HG03342 (cell line): ENCODE data around the gene UBASH3B.
A peak's percentile ranks its signal among the peaks of the same experiment; 100 is the strongest.

ENCODE experiments used
- ATAC-seq: cut with Tn5 transposase; IDR thresholded peaks from one replicate; pipeline ENCODE4 v1.9.1; 2021; ENCODE audit warnings: mild to moderate bottlenecking, moderate library complexity; ENCODE audit not compliant: unreplicated experiment

The UBASH3B gene

DNA sequence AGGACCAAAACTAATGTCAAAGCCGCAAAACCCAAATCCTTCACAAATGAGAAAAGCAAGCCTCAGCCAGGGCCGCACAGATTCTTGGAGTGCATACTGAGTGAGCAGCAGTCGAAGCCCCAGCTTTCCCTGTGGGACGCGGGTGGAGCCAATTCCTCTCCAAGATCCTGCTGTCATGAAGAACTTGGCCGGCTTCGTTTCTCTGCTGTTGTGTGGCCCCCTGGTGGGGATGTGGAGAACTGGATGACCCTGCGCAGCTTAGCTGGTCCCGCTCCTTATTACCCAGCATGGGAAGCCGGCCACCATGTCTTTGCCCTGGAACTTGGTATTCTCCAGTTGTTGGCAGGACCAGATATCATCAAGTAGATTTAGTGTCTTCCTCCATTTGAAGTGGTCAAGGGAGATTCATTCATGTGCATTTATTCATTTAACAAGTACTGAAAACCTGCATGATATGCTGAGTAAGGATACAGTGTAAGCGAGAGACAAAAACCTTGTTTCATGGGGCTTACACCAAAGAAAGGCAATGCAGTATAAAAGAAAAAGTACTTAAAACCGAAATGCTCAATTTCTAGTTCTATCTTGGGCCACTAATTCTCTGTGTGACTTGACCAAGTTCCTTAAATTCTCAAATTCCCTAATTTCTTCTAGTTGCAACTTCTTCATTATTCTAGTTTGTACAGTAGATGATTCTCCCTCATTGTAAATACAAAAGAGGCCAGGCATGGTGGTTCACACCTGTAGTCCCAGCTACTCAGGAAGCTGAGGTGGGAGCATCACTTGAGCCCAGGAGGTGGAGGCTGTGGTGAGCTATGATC lies 126.1 kb downstream of the UBASH3B start:
- ATAC-seq, result peak; percentile 89

DNA sequence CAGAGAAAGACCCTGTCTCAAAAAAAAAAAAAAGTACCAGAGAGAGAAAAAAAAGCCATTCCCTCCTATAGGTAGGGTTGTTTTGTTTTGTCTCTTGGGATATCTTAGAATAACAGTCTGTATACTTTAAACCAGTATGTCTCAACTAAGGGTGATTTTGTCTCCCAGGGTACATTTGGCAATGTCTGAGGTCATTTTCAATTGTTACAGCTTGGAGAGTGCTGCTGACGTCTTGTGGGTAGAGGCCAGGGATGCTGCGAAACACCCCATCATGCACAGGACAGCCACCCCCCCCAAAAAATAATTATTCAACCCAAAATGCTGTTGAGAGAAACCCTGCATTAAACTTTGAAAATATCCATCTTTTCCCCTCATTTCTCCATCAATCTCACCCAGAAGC lies 126.7 kb downstream of the UBASH3B start:
- ATAC-seq, result no peak

DNA sequence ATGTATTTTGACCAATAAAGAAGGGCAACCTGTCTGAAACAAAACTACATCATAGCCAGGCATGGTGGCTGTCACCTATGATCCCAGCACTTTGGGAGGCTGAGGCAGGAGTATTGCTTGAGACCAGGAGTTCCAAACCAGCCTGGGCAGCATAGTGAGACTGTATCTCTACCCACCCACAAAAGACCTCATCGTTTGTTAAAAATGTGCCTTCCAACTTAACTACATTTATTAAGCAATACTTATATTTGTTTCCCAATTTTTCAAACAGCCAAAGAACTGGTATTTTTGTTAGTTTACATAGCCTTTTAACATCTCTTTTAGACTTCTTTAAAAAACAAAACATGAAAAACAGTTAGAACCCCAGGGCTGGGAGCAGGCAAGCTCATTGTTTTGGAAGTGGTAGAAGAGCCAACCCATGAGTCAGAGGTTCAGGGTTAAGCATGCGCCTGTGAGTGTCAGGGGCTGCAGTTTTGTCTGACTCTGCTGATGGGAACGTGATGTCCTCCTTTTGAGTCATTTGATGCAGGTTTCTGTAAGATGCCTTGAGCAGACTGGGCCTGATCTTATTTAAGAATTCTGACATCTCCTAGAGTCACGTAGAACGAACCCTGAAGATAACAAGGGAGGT lies 128.9 kb downstream of the UBASH3B start:
- ATAC-seq, result no peak

DNA sequence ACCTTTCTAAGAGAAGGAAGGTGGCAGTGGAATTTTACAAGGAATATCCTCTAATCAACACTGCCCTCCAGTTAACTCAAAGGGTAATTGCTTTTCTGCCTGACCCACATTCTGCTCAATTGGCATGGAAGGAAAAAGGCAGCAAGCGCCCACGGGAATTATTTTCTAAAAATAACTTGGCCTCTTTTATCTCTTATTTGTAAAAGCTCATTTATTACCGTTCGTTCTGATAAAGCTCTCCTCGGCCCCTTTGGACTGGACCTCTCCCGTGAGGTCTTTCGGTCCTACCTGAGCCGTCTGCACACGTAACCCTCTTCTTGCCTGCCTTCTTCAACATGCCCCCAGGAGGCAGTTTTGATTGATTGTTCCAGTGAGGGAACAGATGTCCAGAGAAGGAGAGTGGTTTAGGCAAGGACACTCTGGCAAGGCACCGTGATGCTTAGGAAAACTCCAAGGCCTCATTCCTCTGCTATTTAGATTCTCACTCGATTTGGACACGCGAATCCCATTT lies 129.6 kb downstream of the UBASH3B start:
- no peak for ATAC-seq

DNA sequence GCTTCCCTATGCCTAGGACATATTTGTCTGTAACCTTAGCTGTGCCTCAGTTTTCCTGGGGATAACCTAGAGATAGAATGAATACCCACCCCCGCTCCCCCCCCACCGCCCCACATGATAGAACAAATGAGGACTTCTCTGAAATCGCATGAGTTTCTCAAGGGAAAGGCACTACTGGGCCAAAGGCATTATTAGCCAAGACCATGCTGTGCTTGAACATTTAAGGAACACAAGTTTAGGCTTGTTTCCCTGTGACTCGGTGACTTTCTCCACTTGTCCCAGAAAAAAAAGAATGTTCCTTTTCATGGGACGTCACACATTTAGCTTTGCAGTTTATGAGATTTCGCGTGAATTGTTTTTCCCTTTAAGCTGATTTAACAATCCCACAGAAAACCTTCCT lies 131.4 kb downstream of the UBASH3B start:
- no peak for ATAC-seq

DNA sequence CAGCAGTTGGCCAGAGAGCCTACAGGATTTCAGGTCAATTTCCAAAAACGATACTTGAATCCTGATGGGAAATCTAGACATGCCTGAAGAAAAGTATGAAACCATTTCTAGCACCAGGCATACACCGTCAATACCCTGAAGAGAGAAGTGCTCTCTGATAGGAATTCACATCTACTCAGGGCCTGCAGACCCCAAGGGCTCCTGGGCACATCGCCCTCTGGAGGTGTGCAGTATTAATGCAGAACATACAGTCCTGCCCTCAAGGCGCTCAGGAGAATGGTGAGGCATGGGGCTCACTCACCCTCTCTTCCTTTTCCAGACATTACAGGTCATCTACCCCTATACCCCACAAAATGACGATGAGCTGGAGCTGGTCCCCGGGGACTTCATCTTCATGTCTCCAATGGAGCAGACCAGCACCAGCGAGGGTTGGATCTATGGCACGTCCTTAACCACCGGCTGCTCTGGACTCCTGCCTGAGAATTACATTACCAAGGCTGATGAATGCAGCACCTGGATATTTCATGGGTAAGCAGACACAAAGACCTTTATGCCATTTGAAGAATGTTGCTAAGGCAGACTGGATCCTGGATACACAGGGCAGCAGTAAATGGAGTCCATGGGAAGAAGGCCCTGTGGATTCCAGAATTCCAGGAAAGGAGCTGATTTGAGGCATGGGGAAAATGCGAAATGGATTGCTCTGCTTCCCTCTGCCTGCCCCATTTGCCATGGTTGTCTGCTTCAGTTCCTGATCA lies 133.4 kb downstream of the UBASH3B start:
- ATAC-seq, result no peak

DNA sequence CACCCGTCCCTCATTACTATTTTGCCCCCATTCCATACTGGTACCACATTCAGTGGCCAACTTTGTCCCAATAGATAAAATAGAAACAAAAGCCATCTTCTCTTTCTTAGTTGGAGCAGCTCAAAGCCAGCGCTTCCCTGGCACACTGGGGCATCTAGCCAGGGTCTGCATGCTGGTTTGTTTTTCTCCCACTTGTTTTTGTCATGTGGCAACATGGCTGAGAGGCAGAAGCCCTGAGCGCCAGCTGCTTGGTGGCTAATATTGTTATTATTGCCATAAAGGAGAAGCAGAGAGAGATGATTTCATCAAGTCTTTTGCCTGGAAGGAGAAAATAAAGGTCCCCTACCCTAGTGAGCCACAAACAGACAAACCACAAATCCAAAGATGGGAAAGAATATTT lies 134.4 kb downstream of the UBASH3B start:
- ATAC-seq, result no peak

DNA sequence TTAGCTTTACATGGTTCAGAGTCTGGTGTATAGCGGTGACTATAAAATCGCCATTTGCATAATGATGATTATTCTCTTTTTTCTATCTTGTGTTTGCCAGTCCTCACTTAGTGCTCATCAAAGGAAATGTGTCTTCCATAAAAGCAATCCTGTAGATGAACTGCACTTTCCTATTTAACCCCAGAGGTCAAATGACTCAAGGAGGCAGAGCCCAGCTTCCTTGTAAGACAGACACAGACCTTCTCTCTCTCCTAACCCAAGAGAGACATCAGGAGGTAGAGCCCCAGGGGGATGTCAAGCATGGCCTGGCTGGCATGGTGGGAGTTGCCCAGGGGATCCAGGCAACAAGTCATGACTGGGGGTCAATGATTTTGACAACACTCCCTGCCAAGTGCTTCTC lies 135.9 kb downstream of the UBASH3B start:
- ATAC-seq, result no peak

DNA sequence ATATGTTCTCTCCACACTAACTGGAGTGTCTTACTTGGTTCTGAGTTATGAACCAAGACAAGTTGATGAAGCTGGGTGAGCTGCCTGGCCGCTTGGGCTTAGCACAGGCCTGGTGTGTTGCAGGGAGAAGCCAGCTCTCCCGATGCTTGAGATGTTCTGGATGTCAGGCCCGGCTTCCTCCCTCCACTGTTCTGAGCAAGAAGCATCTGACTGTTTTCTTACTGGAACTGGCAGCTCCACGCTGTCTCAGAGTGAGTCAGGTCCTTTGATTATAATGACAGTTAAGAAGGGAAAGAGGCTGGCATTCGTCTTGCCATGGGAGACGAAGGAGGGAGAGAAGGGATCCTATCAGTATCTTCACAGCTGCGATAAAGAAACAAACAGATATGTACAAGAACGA lies 136.3 kb downstream of the UBASH3B start:
- no peak for ATAC-seq

DNA sequence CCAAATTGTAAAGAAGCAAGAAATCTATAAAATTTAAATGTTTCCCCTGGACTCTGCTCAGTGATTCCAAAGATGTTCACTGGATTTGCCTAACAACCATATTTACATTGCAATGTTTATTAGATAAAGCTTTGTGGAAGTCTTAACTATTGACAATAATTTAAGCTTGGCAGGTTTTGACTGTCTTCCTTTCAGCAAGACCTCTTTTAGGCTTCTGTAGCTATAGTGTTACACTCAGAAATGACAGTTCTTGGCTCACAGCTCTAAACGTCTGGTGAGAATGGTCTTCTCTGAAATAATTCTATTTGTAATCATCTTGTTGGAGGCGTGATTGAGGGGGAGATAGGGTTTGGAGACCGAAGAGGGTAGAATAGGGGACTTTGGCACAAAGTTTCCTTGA lies 138.0 kb downstream of the UBASH3B start:
- ATAC-seq, result no peak

DNA sequence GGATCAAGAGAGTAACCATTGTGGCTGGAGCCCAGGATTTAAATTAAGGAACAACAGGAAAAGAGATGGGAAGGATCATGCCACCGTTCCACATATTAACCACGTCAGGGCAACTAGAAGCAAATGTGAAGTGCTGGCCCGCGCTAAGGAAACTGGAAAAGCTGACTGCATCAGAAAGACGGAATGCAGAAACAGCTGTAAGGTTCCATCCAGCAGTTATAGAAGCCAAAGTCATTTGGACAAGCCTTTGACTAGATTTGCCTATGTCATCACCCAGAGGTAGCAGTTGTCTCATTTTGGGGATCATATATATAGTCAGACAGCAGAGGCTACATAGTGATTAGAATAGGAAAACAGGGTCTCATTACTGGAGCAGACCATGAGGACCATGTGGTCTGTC lies 139.8 kb downstream of the UBASH3B start:
- no peak for ATAC-seq

DNA sequence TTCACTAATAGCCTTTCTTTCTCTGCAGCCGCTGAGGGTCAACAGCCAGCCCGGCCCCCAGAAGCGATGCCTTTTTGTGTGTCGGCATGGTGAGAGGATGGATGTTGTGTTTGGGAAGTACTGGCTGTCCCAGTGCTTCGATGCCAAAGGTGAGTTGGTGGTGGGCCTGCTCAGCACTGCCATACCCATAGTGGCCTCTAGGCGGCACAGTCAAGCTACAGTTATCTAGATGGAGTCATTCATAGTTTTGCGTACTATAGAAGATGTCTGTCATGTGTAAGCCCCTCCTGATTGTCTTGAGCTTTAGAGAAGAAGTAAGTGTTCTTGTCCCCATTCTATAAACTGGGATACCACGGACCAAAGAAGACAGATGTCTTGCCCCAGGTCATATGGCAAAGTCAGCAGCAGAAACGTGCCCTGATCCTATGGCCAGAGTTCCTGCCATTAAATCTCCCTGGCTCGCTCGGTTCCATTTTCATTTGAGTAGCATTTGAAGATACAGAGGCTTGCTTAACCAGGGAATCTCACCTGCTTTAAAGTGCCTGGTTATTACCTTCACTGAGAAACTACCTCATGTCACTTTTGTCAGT lies 140.7 kb downstream of the UBASH3B start:
- ATAC-seq, result peak; percentile 80

DNA sequence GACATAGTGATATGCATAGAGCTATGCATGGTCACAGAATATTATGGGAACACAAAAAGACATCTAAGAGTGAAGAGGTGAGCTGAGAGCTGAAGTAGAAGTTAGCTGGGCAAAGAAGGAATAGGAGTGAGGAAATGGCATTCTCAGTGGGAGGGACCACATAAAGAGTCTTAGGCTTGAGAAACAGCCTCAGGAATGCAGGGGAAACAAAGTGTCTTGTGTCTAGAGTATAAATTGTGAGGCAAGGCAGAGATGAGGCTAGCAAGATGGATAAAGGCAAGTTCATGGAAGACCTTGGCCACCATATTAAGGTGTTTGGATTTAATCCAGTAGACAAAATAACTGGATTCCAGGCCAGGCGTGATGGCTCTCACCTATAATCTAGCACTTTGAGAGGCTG lies 142.1 kb downstream of the UBASH3B start:
- no peak for ATAC-seq

DNA sequence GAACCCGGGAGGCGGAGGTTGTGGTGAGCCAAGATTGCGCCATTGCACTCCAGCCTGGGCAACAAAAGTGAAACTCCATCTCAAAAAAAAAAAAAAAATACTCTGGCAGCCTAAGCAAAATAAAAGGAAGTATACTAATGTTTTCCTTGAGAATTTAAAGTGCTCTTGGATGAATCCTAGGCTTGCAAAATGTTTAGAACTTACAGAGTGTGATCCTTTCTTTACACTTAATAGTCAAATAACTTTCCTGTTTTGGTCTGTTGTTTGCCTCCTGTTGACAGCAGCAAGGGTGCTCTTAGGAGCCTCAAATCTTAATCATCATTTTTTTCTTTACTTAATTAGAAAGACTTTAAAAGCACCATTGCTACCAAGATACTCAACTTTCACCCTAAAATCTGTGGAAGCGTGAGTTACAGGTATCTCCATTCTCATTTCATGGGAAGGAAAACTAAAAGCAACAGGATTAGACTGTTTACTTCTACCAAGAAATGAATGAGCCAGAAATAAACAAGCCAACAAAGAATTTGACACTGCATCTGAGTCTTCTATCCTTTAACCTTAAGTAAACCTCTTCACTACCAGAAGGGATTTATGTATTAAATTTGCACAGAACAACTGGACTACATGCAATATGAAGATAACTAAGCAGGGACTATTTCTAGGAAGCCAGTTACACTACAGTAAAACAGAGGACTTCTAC lies 144.0 kb downstream of the UBASH3B start:
- no peak for ATAC-seq

DNA sequence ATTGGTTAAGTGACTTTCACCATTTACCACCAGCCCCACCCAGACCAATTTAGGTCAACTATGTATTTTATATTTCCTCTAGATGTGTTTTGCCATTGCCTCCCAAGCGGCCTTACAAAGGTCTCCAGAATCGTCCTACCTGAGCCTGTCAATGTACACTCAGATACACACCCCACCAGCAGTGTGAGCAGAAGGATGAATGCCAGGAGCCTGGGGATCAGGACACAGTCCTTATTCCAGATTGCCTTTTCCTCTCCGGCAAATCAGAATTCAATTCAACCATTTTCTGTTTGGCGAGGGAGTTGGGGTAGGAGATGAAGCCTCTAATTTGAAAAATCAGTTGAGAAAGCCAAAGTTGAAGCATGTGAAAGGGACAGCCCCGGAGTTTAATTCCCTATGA lies 147.4 kb downstream of the UBASH3B start:
- ATAC-seq, result no peak

DNA sequence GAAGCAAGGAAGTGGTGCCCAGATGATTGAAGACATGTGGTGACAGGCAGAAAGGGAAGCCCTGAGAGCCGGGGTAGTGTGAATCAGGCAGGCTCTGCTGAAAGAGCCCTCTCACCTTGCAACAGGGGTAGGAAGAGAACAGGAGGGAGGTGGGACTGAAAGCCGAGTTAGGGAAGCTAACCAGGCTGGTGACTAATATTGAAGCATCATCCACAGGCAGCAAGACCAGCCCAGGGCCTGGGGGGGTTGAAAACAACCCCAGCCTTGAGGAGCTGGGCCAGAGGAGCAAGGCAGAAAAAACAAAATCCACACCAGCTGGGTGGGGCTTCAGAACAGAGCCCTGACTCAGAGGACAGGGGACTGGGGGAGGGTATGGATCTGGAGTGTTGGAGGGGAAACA lies 147.8 kb downstream of the UBASH3B start:
- no peak for ATAC-seq

DNA sequence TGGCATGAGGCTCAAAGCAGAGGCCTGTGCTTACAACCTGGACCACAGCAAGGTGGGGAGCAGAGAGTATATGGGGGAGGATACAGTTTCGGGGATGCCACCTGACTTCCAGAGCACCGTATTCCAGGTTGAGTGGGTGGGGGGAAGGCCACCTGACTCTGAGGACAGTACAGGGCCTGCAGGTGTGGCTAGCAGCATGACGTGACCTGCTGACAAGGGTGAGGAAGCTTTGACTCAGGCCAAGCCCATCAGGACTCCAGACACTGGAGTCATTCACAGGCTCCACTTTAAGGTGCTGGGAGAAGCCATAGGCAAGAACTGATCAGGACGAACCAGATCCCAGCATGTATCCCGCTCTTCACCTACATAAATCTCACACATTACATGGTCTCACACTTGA lies 148.2 kb downstream of the UBASH3B start:
- no peak for ATAC-seq

DNA sequence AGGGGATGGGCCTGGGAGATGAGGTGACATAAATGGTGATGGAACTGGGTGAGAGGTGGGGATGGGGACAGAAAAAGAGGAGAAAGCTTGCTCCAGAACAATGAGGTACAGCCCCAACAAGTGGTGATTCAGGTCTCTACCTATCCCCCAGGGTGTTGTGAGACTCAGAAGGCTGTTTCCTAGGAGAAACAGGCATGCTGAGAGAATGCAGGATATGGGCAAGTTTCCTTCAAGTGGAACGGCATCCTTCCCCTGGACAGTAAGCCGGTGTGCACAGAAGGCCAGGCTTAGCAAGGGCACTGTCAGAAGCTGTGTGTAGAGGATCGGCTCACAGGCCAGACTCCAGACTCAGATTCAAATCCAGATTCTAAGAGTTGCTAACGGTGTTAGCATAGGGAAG lies 148.6 kb downstream of the UBASH3B start:
- ATAC-seq, result no peak

DNA sequence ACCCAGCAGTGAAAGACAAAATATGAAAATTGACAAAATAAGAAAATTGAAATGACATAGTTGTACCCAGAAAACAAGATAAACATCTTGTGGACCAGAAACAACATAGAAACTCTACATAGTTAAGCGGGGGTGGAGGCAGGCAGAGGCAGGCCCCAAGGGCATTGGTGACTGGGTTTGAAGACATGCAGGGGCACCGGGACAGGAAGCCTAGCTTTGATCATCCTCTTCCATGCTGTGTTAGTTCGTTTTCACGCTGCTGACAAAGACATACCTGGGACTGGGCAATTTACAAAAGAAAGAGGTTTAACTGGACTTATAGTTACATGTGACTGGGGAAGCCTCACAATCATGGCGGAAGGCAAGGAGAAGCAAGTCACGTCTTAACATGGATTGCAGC lies 149.3 kb downstream of the UBASH3B start:
- ATAC-seq, result no peak

DNA sequence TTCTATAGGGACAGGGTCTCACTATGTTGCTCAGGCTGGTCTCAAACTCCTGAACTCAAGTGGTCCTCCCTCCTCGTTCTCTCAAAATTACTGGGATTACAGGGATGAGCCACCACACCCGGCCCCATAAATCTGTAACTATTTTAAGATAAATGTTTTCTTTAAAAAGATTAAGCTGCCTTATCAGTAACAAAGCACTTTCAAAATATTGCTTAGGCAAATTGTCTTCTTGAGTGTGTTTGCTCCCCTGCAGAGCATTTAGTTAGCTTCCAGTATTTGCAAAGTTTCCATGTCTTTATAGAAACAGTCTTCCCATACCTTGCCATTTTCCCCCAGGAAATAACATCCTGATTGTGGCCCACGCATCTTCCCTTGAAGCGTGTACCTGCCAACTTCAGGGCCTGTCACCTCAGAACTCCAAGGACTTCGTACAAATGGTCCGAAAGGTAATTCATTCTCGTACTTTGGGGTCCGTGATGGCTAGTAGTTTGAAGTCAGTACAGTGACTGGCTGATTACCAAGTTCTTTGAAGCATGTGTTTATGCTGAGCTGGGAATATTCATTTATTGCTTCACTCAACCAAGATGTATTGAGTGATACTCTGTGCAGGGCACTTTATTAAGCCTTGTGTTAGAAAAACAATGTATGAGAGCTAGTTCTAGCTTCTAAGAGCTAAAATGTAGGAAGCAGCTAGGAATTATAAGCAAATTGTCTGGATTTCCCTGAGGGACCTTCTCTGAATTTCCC lies 152.4 kb downstream of the UBASH3B start:
- ATAC-seq, result no peak
